Right kidney (tissue), 1 donor: ENCODE results near the gene VPS13D.
"Not testable (repeated sequence)": the region's sequence is repeated elsewhere in the genome, so short reads cannot be mapped to it uniquely, and the experiment has no call there.

ENCODE experiments used
- DNase-seq: peaks from one replicate; pipeline ENCODE4 v3.0.0-alpha.2; 2016

VPS13D gene

GRCh38 chr1:12521096-12521495, 291.3 kb downstream of the VPS13D start:
- DNase-seq, result no peak

GRCh38 chr1:12522780-12523179, 292.9 kb downstream of the VPS13D start:
- not testable (repeated sequence) for DNase-seq

GRCh38 chr1:12524266-12524665, 294.4 kb downstream of the VPS13D start:
- DNase-seq, result no peak

- peak; percentile 34 for DNase-seq
Observed at GRCh38 chr1:12525311-12526181, 295.7 kb downstream of the VPS13D start.

- DNase-seq, result no peak
Observed at GRCh38 chr1:12527564-12527963, 297.7 kb downstream of the VPS13D start.

- DNase-seq, result no peak
Observed at GRCh38 chr1:12528021-12528852, 298.4 kb downstream of the VPS13D start.

- DNase-seq, result no peak
Observed at GRCh38 chr1:12529640-12530174, 299.9 kb downstream of the VPS13D start.

- no peak for DNase-seq
Observed at GRCh38 chr1:12530462-12531178, 300.8 kb downstream of the VPS13D start.

- DNase-seq, result no peak
Observed at GRCh38 chr1:12531179-12531499, 301.3 kb downstream of the VPS13D start.

- DNase-seq, result no peak
Observed at GRCh38 chr1:12532405-12533315, 302.8 kb downstream of the VPS13D start.

GRCh38 chr1:12536023-12536639, 306.3 kb downstream of the VPS13D start:
- DNase-seq, result no peak

- no peak for DNase-seq
Observed at GRCh38 chr1:12537294-12537693, 307.5 kb downstream of the VPS13D start.

- no peak for DNase-seq
Observed at GRCh38 chr1:12537906-12538461, 308.2 kb downstream of the VPS13D start.

GRCh38 chr1:12538536-12538935, 308.7 kb downstream of the VPS13D start:
- not testable (repeated sequence) for DNase-seq

GRCh38 chr1:12539320-12539704, 309.5 kb downstream of the VPS13D start:
- no peak for DNase-seq

GRCh38 chr1:12539705-12540579, 310.1 kb downstream of the VPS13D start:
- DNase-seq, result peak; percentile 88

GRCh38 chr1:12540580-12541273, 310.9 kb downstream of the VPS13D start:
- DNase-seq, result no peak

GRCh38 chr1:12541274-12542137, 311.7 kb downstream of the VPS13D start:
- peak; percentile 71 for DNase-seq
